HepG2 (cell line): Measurements from ENCODE around the gene S100A6.

Source experiments
- CTCF ChIP-seq: sonication (generic); formaldehyde crosslinking; IDR thresholded peaks from 2 replicates; pipeline ENCODE4 v1.5.0; 2020; ENCODE audit warnings: mild to moderate bottlenecking, missing genetic modification reagents, moderate library complexity
- POLR2AphosphoS5 ChIP-seq: IDR thresholded peaks from 2 replicates; pipeline ENCODE4 v1.6.1; 2012; ENCODE audit warnings: low read depth, low read length
- RCOR2 ChIP-seq: IDR thresholded peaks from 2 replicates; pipeline ENCODE4 v1.6.1; 2016; ENCODE audit warnings: missing biosample characterization, missing genetic modification reagents
- ZNF253 ChIP-seq: sonication (generic); formaldehyde crosslinking; IDR thresholded peaks from 2 replicates; pipeline ENCODE4 v1.8.0; 2022; ENCODE audit warnings: mild to moderate bottlenecking, missing genetic modification reagents, borderline replicate concordance
- ZNF546 ChIP-seq: sonication (generic); formaldehyde crosslinking; conservative IDR thresholded peaks from 2 replicates; pipeline ENCODE4 v1.8.1; 2023; ENCODE audit warnings: mild to moderate bottlenecking, missing genetic modification reagents

DNA sequence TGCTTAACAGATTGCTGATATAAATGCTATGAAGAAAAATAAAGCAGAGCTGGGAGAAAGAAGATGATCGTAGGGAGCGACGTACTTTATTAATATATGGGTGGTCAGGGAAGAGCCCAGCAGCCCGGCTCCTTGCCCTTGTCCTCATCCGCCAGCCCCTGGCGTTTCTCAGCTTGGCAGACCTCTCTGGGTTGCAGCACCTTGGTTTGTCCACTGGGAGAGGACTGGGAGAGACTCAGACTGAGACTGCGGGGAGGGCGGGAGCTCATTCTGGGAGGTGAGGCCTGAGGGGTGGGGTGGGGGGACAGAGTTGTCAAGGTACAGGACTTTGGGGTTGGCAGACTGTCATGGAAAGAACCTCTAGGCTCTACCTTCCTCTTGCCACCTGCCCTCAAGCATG lies 16.5 kb upstream of the S100A6 start:
- TF ChIP-seq ZNF253 (no peak), CTCF (CRISPR knock-in tag) (no peak), ZNF546 (CRISPR knock-in tag) (no peak), POLR2AphosphoS5 (no peak), RCOR2 (no peak)
